Fibroblast of peridontal ligament (primary cell): ENCODE data around the gene AADACL4.
"Not testable (repeated sequence)": the region's sequence is repeated elsewhere in the genome, so short reads cannot be mapped to it uniquely, and the experiment has no call there.

ENCODE experiments used
- DNase-seq: peaks from one replicate; pipeline ENCODE4 v3.0.0-alpha.2; 2010; ENCODE audit errors: extremely low read depth

AADACL4 gene

GRCh38 chr1:12629985-12630760, 13.7 kb upstream of the AADACL4 start:
- DNase-seq: no peak

DNA sequence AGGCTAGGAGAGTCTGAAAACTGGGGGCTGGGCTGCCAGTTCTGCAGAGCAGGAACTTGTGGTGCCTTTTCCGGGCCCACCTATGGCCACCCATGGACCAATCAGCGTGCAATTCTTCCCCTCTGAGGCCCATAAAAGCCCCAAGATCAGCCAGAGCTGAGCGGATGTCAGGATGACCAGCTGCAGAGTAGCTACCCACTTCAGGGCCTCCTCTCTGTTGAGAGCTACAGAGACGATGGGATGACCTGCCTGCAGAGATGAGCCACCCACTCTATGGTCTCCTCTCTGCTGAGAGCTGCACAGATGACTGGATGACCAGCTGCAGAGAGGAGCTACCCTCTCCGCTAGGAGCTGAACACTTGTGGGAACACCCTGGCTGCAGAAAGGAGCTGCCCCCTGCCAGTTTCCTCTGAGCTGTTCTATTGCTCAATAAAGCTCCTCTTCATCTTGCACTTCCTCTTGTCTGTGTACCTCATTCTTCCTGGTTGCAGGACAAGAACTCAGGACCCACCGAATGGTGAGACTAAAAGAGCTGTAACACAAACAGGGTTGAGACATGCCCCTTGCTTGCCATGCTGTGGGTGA, 12.8 kb upstream of the AADACL4 start:
- DNase-seq: no peak

DNA sequence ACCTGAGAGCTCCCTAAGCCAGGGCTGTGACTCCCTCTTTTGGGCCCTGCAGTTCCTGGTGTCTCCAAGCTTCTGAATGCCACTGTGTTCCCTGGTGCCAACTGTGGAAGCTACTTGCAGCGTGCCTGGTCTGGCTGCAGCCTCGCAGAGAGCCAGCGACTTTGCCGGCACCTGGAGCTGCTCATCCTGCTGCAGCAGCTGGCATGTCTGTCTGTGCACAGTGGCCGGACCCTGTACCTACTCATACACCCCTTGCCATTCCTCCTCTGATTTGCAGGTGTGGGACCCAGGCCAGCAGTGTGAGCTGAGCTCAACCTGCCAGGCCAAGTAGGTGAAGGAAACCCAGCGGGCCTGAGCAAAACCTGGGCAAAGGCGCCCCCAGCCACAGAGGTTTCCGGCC, 12.3 kb upstream of the AADACL4 start:
- DNase-seq: no peak

- DNase-seq: no peak
These were observed 9.7 kb upstream of the AADACL4 start for GRCh38 chr1:12634156-12634555.

GRCh38 chr1:12634696-12635202, 9.1 kb upstream of the AADACL4 start:
- no peak for DNase-seq

DNA sequence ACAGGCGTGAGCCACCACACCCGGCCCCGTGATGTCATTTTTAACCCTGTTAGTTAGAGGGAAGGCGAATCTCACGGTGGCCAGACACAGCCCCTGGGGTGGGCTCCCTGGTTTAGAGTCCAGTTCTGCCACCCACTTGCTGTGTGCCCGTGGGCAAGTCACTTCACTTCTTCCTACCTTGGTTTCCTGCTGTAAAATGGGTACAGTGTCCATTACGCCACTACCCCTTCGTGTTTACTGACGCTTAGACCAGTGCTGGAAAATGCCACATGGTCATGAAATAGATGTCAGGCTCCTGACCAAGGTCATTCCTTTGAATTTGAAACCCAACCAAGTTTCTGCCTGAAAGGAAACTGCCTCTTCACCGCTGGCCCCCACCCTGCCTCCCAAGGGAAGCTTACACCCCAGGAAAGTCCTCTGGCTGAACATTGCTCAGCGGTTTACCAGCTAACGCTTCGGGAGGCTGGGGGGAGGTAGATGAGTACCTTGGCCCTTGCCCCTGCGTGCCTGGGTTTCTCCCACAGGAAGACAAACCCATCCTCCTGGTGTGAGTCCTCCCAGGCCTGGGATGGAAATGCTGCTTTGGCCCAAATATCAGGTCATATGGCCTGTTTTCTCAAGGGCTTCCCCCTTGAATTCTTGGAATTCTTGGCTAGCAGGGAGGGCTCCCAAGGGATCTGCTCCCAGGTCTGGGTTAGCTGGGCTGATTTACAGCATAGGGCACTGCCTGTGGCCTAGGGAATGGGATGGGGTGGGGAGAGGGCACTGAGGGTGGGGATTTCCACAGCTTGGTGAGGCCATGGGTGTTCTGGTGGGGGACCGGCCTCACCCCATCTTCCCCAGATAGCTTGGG, 7.6 kb upstream of the AADACL4 start:
- DNase-seq: peak; percentile 49

DNA sequence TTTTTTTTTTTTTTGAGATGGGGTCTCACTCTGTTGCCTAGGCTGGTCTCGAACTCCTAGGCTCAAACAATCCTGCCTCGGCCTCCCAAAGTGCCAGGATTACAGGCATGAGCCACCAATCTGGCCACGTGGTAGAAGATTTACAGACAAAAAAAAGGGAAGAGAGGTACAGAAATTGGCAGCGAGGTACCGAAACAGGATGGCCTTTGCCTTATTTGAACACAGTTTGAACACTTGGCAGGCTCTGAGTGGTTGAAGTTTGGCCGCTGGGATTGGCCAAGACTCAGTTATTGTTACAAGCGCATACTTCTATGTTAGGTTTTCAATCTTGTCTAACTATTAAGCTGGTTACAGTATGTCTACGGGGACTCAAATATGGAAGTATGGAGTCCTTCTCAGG, 6.2 kb upstream of the AADACL4 start:
- DNase-seq: no peak

DNA sequence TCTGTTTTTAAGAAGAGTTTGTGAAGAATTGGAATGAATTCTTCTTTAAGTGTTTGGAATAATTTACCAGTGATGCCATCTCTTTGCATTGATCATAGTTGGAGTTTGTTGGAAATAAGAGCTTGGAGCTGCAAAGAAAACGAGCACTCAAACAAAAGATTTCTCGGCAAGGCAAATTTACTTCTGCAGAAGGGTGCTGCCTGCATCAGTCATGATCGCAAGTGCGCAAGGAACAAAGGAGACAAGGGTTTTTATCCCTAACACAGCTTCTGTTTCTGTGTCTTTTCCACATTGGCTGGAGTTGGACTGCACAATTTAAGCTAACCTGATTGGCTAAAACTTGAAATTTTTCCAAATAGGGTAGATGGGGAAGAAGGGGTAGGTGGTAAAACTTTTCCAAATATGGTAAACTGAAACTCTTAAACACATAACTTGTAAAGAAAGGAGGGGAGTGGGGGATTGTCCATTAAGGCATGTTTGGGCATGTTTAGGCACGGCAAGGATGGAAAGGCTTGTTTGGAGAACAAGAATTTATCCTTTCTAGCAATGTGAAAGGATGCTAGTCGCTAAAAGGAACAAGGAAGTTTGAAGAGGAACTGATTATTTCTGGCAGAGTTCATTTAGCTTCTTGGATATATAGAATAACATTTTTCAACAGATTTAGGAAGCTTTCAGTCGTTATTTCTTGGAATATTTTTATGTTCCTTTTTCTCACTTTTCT, 3.5 kb upstream of the AADACL4 start:
- no peak for DNase-seq

- no peak for DNase-seq
These were observed 3.0 kb upstream of the AADACL4 start for GRCh38 chr1:12640958-12641272.

GRCh38 chr1:12643079-12643478, 806 bp upstream of the AADACL4 start:
- no peak for DNase-seq

GRCh38 chr1:12644237-12644636, 352 bp downstream of the AADACL4 start:
- no peak for DNase-seq

- DNase-seq: no peak
These were observed 944 bp downstream of the AADACL4 start for GRCh38 chr1:12644829-12645228.

DNA sequence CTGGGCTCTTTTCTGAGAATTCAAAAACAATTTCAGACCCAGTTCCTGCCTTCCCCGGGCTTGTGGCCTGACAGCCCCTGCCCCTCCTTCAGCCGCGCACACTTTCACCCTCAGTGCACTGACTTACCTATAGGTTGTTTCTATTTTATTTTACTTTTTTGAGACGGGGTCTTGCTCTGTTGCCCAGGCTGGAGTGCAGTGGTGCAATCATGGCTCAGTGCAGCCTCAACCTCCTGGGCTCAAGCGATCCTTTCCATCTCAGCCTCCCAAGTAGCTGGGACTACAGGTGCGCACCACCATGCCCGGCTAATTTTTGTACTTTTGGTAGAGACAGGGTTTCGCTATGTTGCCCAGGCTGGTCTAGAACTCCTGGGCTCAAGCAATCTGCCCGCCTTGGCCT, 1.5 kb downstream of the AADACL4 start:
- not testable (repeated sequence) for DNase-seq

- no peak for DNase-seq
These were observed 4.9 kb downstream of the AADACL4 start for GRCh38 chr1:12648741-12649140.

GRCh38 chr1:12649971-12650421, 6.1 kb downstream of the AADACL4 start:
- peak; percentile 44 for DNase-seq

DNA sequence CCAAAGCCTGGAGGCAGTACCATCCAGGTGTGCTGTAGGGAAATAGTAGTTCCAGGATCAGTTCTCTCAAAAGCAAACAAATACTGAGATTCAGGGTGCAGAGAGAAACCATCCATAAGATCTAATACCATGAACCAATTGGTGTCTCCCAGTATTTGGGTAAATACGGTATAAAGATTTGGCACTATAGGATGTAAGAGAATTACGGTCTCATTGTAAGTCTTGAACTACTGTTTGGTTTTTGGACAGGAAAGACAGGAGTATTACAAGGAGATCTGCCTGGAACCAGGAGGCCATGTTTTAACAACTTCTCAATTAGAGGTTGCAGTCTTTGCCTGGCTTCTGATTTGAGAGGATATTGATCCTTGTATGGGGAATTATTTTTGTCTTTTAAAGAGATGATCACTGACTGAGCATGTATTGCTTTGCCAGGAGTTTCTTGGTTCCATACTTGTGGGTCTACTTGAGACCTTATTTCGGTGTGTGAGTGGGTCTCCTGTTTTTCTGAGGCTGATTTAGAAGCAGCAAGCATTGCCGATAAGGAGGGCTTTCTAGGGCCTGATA, 10.2 kb downstream of the AADACL4 start:
- peak; percentile 14 for DNase-seq

DNA sequence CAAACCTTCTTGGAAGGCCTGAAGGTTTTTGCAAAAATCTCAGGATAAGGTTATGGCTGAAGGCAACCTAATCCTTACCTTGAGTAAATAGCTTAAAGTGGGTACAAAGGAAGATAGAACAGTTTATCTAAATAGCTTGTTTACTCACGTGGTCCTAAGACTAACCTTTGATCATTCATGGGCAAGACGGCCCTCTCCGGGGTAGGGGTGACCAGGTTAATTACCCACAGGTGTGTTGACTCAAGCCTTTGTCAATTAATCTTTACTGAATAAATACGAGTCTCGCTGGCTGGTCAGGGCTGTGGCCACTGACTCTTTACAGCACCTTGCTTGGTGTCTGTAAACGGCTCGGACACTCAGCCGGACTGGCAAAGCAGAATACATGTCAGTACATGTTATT, 10.8 kb downstream of the AADACL4 start:
- DNase-seq: no peak

DNA sequence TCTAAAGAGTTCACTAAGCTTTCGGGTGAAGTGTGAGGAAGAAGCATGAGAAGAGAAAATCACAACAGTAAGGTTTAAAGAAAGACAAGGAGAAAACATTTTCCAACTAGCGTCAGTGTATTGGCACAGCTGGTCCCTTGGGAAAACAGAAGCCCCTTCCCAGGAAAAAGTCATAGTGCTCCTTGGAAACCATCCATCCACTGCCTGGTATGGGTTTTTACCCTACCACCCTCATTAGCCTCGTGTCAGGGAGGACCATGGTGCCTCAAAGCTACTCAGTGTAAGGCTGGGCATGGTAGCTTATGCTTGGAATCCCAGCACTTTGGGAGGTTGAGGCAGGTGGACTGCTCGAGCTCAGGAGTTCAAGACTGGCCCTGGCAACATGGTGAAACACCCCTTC, 12.7 kb downstream of the AADACL4 start:
- no peak for DNase-seq

- no peak for DNase-seq
These were observed 13.4 kb downstream of the AADACL4 start for GRCh38 chr1:12657060-12657884.

- not testable (repeated sequence) for DNase-seq
These were observed 14.1 kb downstream of the AADACL4 start for GRCh38 chr1:12657885-12658512.
